Loucy (cell line): ENCODE measurements around the gene TPO.

ENCODE experiments used
- H2AFZ ChIP-seq: fragments of 200-600 bp; sonication (generic); 2 replicates; pipeline ENCODE4 v1.6.0; 2016; ENCODE audit warnings: antibody characterized with exemption, mild to moderate bottlenecking, low read length, moderate library complexity
- H3F3A ChIP-seq: fragments of 200-600 bp; 2 replicates; pipeline ENCODE4 v1.6.0; 2016; ENCODE audit warnings: antibody characterized with exemption, low read depth, mild to moderate bottlenecking
- H3K27me3 ChIP-seq: fragments of 200-600 bp; sonication (generic); 2 replicates; pipeline ENCODE4 v1.6.1; 2014; ENCODE audit warnings: low read length, mild to moderate bottlenecking; ENCODE audit not compliant: insufficient read depth, poor library complexity, severe bottlenecking
- H3K36me3 ChIP-seq: fragments of 200-600 bp; sonication (generic); 2 replicates; pipeline ENCODE4 v1.6.1; 2016; ENCODE audit warnings: low read length; ENCODE audit not compliant: insufficient read depth
- H3K4me1 ChIP-seq: fragments of 200-600 bp; sonication (generic); 2 replicates; pipeline ENCODE4 v1.5.1; 2014; ENCODE audit warnings: low read length, mild to moderate bottlenecking; ENCODE audit not compliant: insufficient read depth, poor library complexity, severe bottlenecking
- H3K4me2 ChIP-seq: fragments of 200-600 bp; sonication (generic); 2 replicates; pipeline ENCODE4 v1.6.0; 2014; ENCODE audit warnings: antibody characterized with exemption, low read length, low read depth, mild to moderate bottlenecking; ENCODE audit not compliant: poor library complexity, severe bottlenecking
- H3K4me3 ChIP-seq: fragments of 200-600 bp; sonication (generic); 2 replicates; pipeline ENCODE4 v1.5.1; 2014; ENCODE audit warnings: low read length, mild to moderate bottlenecking, mixed read lengths; ENCODE audit not compliant: poor library complexity, severe bottlenecking
- H3K79me2 ChIP-seq: fragments of 200-600 bp; sonication (generic); 2 replicates; pipeline ENCODE4 v1.6.1; 2014; ENCODE audit warnings: low read length; ENCODE audit not compliant: insufficient read depth
- H3K9ac ChIP-seq: fragments of 200-600 bp; sonication (generic); 2 replicates; pipeline ENCODE4 v1.6.0; 2014; ENCODE audit warnings: mild to moderate bottlenecking, low read depth, low read length, moderate library complexity; ENCODE audit not compliant: poor library complexity, severe bottlenecking
- H3K9me2 ChIP-seq: fragments of 200-600 bp; sonication (generic); replicated peaks from 2 replicates; pipeline ENCODE4 v1.6.1; 2016; ENCODE audit warnings: low read depth, low read length, mixed read lengths
- H3K9me3 ChIP-seq: fragments of 200-600 bp; sonication (generic); 2 replicates; pipeline ENCODE4 v1.6.1; 2014; ENCODE audit warnings: mild to moderate bottlenecking, antibody characterized with exemption, low read length, low read depth; ENCODE audit not compliant: insufficient read depth
- H4K20me1 ChIP-seq: fragments of 200-600 bp; sonication (generic); 2 replicates; pipeline ENCODE4 v1.6.0; 2014; ENCODE audit warnings: antibody characterized with exemption, low read length, mild to moderate bottlenecking; ENCODE audit not compliant: insufficient read depth, poor library complexity, severe bottlenecking
- EZH2phosphoT487 ChIP-seq: fragments of 200-600 bp; IDR thresholded peaks from 2 replicates; pipeline ENCODE4 v1.6.1; 2018; ENCODE audit warnings: antibody characterized with exemption, mild to moderate bottlenecking, moderate library complexity, borderline replicate concordance
- TF ChIP-seq, protein P1 (sequence below): fragments of 200-600 bp; sonication (generic); conservative IDR thresholded peaks from 2 replicates; pipeline ENCODE4 v1.5.1; 2014; ENCODE audit warnings: mild to moderate bottlenecking, antibody characterized with exemption, low read length

The TPO gene

DNA sequence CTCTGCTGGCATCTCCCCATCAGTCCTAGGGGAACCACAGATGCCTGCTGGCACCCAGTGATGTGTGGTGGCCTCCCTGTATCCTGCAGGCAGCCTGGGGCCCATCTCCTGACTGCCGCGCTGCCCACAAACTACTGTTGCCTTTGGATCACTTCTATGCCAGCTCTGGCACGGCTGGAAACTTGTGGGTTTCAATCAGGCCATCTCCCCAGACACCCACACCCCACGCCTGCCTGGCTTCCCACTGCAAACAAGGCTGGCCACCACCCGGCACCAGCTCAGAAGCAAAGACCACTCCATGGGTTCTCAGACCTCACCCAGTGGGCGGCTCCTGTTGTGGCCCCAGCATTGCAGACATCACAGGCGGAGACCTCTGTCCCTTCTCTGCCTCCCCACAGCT lies 15.1 kb upstream of the TPO start:
- H2AFZ ChIP-seq: no peak overlapping the region
- H3K9me2 ChIP-seq: no peaks in the 10 kb centered on the region
- H3F3A ChIP-seq: no peaks in the 10 kb centered on the region
- no peaks in the 10 kb centered on the region for H3K9me3 ChIP-seq
- TF ChIP-seq, protein P1, sequence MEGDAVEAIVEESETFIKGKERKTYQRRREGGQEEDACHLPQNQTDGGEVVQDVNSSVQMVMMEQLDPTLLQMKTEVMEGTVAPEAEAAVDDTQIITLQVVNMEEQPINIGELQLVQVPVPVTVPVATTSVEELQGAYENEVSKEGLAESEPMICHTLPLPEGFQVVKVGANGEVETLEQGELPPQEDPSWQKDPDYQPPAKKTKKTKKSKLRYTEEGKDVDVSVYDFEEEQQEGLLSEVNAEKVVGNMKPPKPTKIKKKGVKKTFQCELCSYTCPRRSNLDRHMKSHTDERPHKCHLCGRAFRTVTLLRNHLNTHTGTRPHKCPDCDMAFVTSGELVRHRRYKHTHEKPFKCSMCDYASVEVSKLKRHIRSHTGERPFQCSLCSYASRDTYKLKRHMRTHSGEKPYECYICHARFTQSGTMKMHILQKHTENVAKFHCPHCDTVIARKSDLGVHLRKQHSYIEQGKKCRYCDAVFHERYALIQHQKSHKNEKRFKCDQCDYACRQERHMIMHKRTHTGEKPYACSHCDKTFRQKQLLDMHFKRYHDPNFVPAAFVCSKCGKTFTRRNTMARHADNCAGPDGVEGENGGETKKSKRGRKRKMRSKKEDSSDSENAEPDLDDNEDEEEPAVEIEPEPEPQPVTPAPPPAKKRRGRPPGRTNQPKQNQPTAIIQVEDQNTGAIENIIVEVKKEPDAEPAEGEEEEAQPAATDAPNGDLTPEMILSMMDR: no peak
- TF ChIP-seq EZH2phosphoT487: no peak
- no peaks in the 10 kb centered on the region for H3K36me3 ChIP-seq
- no peak overlapping the region for H3K9ac ChIP-seq
- no peaks in the 10 kb centered on the region for H3K79me2 ChIP-seq
- H4K20me1 ChIP-seq: no peaks in the 10 kb centered on the region
- H3K4me2 ChIP-seq: no peak overlapping the region
- no peak overlapping the region for H3K4me3 ChIP-seq
- no peaks in the 10 kb centered on the region for H3K27me3 ChIP-seq
- H3K4me1 ChIP-seq: peaks cover 5% of the 10 kb centered on the region

DNA sequence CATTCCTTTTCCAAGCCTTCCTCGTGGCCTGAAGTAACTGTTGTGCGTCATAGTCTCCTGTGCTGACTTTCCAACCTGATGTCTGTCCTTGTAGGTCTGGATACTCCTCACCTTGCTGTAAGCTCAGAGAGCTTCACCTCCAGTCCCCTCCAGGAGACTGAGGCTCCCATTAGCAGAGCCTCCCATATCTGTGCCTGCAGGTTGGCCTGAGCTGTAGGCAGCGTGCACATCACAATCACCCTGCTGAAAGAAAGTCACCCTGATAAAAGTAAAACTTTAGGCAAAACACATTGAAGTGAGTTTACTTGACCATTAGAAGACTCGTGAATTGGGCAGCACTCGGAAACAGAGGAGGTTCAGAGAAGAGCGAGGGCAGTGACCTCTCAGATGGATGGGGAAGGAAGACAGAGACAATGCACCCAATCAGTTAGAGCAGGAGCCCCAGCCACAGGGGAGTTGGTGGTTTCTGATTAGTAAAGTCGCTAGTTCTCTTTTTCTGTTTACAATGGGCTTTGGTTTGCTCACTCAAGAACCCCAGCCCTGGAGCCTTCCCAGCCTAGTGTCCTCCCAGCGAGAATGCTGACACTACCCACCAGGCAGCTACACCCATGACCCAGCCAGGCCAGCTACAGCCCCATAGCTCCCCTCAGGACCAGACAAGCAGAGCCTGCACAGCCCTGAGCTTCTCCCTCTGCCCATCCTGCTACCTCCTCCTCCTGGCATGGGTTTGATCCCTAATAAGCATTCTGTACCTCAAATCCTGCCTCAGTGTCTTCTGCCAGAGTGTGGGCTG lies 12.1 kb upstream of the TPO start:
- Histone ChIP-seq H3F3A (no peaks in the 10 kb centered on the region), H4K20me1 (no peaks in the 10 kb centered on the region), H3K4me3 (no peak overlapping the region), H3K9me2 (no peaks in the 10 kb centered on the region), H3K27me3 (no peaks in the 10 kb centered on the region), H3K4me2 (no peak overlapping the region), H3K9ac (no peak overlapping the region), H2AFZ (no peak overlapping the region), H3K9me3 (no peaks in the 10 kb centered on the region), H3K4me1 (peaks cover 5% of the 10 kb centered on the region), H3K36me3 (no peaks in the 10 kb centered on the region), H3K79me2 (no peaks in the 10 kb centered on the region)
- TF ChIP-seq, protein P1: no peak
- TF ChIP-seq EZH2phosphoT487: no peak

DNA sequence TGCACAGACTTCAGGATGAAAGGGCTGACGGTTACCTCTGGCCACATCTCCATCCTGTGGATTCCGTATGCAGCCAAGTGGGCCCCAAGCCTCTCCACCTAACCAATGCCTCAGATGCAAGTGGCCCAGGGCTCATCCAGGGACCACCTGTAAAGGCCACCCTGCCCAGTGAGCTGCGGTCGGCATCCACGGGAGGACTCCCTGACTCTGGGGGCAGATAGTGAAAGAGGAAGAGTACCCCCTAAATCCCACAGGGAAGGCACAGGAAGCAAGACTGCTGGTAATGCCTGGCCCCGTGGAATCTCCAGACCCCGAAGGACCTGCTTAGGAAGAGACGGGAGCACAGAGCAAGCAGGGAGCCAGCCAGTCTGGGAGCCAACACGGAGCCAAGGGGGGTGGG lies 11.2 kb upstream of the TPO start:
- H3K79me2 ChIP-seq: no peaks in the 10 kb centered on the region
- no peak overlapping the region for H3K4me2 ChIP-seq
- peaks cover 13% of the 10 kb centered on the region for H3K4me1 ChIP-seq
- TF ChIP-seq EZH2phosphoT487: no peak
- TF ChIP-seq, protein P1: no peak
- H3K36me3 ChIP-seq: no peaks in the 10 kb centered on the region
- no peaks in the 10 kb centered on the region for H3K9me3 ChIP-seq
- no peaks in the 10 kb centered on the region for H3K27me3 ChIP-seq
- no peak overlapping the region for H2AFZ ChIP-seq
- H3K9ac ChIP-seq: no peak overlapping the region
- no peak overlapping the region for H3K4me3 ChIP-seq
- H3K9me2 ChIP-seq: no peaks in the 10 kb centered on the region
- no peaks in the 10 kb centered on the region for H4K20me1 ChIP-seq
- H3F3A ChIP-seq: no peaks in the 10 kb centered on the region
